DOHH2 (cell line): ENCODE measurements around the gene C9orf78.
"Not testable (repeated sequence)": the region's sequence is repeated elsewhere in the genome, so short reads cannot be mapped to it uniquely, and the experiment has no call there.

Experiments
- H3F3A ChIP-seq: fragments of 200-600 bp; sonication (generic), shearing (Covaris generic); 2 replicates; pipeline ENCODE4 v1.6.0; 2016; ENCODE audit warnings: antibody characterized with exemption, mild to moderate bottlenecking; ENCODE audit not compliant: control insufficient read depth, insufficient read depth
- H3K27ac ChIP-seq: fragments of 200-600 bp; sonication (generic); 2 replicates; pipeline ENCODE4 v1.5.1; 2014; ENCODE audit warnings: low read depth, mild to moderate bottlenecking, low read length, moderate library complexity
- H3K27me3 ChIP-seq: fragments of 200-600 bp; sonication (generic); 2 replicates; pipeline ENCODE4 v1.6.1; 2014; ENCODE audit warnings: mild to moderate bottlenecking, low read length, mixed read lengths; ENCODE audit not compliant: control insufficient read depth
- H3K36me3 ChIP-seq: fragments of 200-600 bp; sonication (generic); 2 replicates; pipeline ENCODE4 v1.6.1; 2014; ENCODE audit warnings: mild to moderate bottlenecking, low read length, moderate library complexity, mixed read lengths; ENCODE audit not compliant: control insufficient read depth
- H3K4me1 ChIP-seq: fragments of 200-600 bp; sonication (generic); 2 replicates; pipeline ENCODE4 v1.6.1; 2014; ENCODE audit warnings: mild to moderate bottlenecking, low read length, mixed read lengths; ENCODE audit not compliant: control insufficient read depth
- H3K4me2 ChIP-seq: fragments of 200-600 bp; sonication (generic); 2 replicates; pipeline ENCODE4 v1.6.0; 2014; ENCODE audit warnings: mild to moderate bottlenecking, low read length, moderate library complexity
- H3K4me3 ChIP-seq: fragments of 200-600 bp; sonication (generic); 2 replicates; pipeline ENCODE4 v1.5.1; 2014; ENCODE audit warnings: mild to moderate bottlenecking, low read length, mixed read lengths
- H3K79me2 ChIP-seq: fragments of 200-600 bp; sonication (generic); 2 replicates; pipeline ENCODE4 v1.6.1; 2014; ENCODE audit warnings: mild to moderate bottlenecking, low read length, mixed read lengths; ENCODE audit not compliant: control insufficient read depth
- H3K9me2 ChIP-seq: fragments of 200-600 bp; sonication (generic); replicated peaks from 2 replicates; pipeline ENCODE4 v1.6.1; 2014; ENCODE audit warnings: mild to moderate bottlenecking, low read length, mixed read lengths; ENCODE audit not compliant: control insufficient read depth
- H3K9me3 ChIP-seq: fragments of 200-600 bp; sonication (generic); 2 replicates; pipeline ENCODE4 v1.6.1; 2014; ENCODE audit warnings: antibody characterized with exemption, low read length, mixed read lengths; ENCODE audit not compliant: control insufficient read depth, insufficient read depth
- H4K20me1 ChIP-seq: fragments of 200-600 bp; sonication (generic); 2 replicates; pipeline ENCODE4 v1.6.0; 2014; ENCODE audit warnings: low read depth, mild to moderate bottlenecking, antibody characterized with exemption, low read length, moderate library complexity; ENCODE audit not compliant: control insufficient read depth, insufficient read depth
- EZH2phosphoT487 ChIP-seq: fragments of 200-600 bp; sonication (generic); IDR thresholded peaks from 2 replicates; pipeline ENCODE4 v1.6.1; 2017; ENCODE audit warnings: borderline replicate concordance, mild to moderate bottlenecking, antibody characterized with exemption, low read length, moderate library complexity, mixed read lengths
- TF ChIP-seq, protein P1 (sequence below): fragments of 200-600 bp; sonication (generic); IDR thresholded peaks from one replicate; pipeline ENCODE4 v1.5.1; 2014; ENCODE audit warnings: antibody characterized with exemption, mild to moderate bottlenecking, low read depth, low read length; ENCODE audit not compliant: poor library complexity, severe bottlenecking

C9orf78 gene

GRCh38 chr9:129798973-129799372, 36.1 kb downstream of the C9orf78 start:
- Histone ChIP-seq H3F3A (no peaks in the 10 kb centered on the region), H3K4me2 (no peak overlapping the region), H3K79me2 (peaks cover 6% of the 10 kb centered on the region), H3K9me3 (no peaks in the 10 kb centered on the region), H3K36me3 (no peaks in the 10 kb centered on the region), H3K27me3 (peaks cover 3% of the 10 kb centered on the region; the same call in 1 of the 2 replicates), H3K27ac (no peak overlapping the region), H4K20me1 (no peaks in the 10 kb centered on the region), H3K4me3 (no peak overlapping the region), H3K4me1 (peaks cover 4% of the 10 kb centered on the region), H3K9me2 (no peaks in the 10 kb centered on the region)
- TF ChIP-seq, protein P1, sequence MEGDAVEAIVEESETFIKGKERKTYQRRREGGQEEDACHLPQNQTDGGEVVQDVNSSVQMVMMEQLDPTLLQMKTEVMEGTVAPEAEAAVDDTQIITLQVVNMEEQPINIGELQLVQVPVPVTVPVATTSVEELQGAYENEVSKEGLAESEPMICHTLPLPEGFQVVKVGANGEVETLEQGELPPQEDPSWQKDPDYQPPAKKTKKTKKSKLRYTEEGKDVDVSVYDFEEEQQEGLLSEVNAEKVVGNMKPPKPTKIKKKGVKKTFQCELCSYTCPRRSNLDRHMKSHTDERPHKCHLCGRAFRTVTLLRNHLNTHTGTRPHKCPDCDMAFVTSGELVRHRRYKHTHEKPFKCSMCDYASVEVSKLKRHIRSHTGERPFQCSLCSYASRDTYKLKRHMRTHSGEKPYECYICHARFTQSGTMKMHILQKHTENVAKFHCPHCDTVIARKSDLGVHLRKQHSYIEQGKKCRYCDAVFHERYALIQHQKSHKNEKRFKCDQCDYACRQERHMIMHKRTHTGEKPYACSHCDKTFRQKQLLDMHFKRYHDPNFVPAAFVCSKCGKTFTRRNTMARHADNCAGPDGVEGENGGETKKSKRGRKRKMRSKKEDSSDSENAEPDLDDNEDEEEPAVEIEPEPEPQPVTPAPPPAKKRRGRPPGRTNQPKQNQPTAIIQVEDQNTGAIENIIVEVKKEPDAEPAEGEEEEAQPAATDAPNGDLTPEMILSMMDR: no peak
- TF ChIP-seq EZH2phosphoT487: no peak

GRCh38 chr9:129796029-129796428, 39.0 kb downstream of the C9orf78 start:
- H3K4me3 ChIP-seq, H3K36me3 ChIP-seq, H3K4me2 ChIP-seq, H3K27ac ChIP-seq, H4K20me1 ChIP-seq, H3K79me2 ChIP-seq, H3K27me3 ChIP-seq, H3F3A ChIP-seq, H3K4me1 ChIP-seq, H3K9me3 ChIP-seq, H3K9me2 ChIP-seq: not testable (repeated sequence)

GRCh38 chr9:129794549-129794948, 40.5 kb downstream of the C9orf78 start:
- Histone ChIP-seq H3K79me2 (no peaks in the 10 kb centered on the region), H3K9me2 (no peaks in the 10 kb centered on the region), H3K27me3 (peaks cover 6% of the 10 kb centered on the region; the same call in 1 of the 2 replicates), H3K4me2 (no peak overlapping the region), H3F3A (no peaks in the 10 kb centered on the region), H3K9me3 (no peaks in the 10 kb centered on the region), H3K4me1 (0 out of 2 replicates have a peak, but pooled peaks cover 3% of the 10 kb centered on the region), H3K27ac (no peak overlapping the region), H3K4me3 (no peak overlapping the region), H3K36me3 (no peaks in the 10 kb centered on the region), H4K20me1 (no peaks in the 10 kb centered on the region)
- no peak for TF ChIP-seq EZH2phosphoT487
- TF ChIP-seq, protein P1: no peak

DNA sequence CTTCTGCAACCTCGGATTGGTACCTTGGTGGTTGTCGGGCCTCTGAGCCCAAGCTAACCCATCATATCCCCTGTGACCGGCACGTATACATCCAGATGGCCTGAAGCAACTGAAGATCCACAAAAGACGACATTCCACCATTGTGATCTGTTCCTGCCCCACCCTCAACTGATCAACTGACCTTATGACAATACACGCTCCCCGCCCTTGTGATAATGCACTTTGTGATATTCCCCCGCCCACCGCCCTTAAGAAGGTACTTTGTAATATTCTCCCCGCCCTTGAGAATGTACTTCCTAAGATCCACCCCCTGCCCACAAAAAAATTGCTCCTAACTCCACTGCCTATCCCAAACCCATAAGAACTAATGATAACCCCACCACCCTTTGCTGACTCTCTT, 48.6 kb downstream of the C9orf78 start:
- H3K9me3 ChIP-seq: no peaks in the 10 kb centered on the region
- no peaks in the 10 kb centered on the region for H3K79me2 ChIP-seq
- no peaks in the 10 kb centered on the region for H3K36me3 ChIP-seq
- no peaks in the 10 kb centered on the region for H3F3A ChIP-seq
- no peaks in the 10 kb centered on the region for H4K20me1 ChIP-seq
- TF ChIP-seq EZH2phosphoT487: no peak
- TF ChIP-seq, protein P1: no peak
- H3K27me3 ChIP-seq: peaks cover 7% of the 10 kb centered on the region; the same call in 1 of the 2 replicates
- 0 out of 2 replicates have a peak, but pooled peaks cover 3% of the 10 kb centered on the region for H3K4me1 ChIP-seq
- H3K4me3 ChIP-seq: no peak overlapping the region
- no peak overlapping the region for H3K4me2 ChIP-seq
- no peaks in the 10 kb centered on the region for H3K9me2 ChIP-seq
- H3K27ac ChIP-seq: no peak overlapping the region
